ENCODE results near the gene TCFL5.
A peak's percentile ranks its signal among the peaks of the same experiment; 100 is the strongest.

TCFL5 gene

DNA sequence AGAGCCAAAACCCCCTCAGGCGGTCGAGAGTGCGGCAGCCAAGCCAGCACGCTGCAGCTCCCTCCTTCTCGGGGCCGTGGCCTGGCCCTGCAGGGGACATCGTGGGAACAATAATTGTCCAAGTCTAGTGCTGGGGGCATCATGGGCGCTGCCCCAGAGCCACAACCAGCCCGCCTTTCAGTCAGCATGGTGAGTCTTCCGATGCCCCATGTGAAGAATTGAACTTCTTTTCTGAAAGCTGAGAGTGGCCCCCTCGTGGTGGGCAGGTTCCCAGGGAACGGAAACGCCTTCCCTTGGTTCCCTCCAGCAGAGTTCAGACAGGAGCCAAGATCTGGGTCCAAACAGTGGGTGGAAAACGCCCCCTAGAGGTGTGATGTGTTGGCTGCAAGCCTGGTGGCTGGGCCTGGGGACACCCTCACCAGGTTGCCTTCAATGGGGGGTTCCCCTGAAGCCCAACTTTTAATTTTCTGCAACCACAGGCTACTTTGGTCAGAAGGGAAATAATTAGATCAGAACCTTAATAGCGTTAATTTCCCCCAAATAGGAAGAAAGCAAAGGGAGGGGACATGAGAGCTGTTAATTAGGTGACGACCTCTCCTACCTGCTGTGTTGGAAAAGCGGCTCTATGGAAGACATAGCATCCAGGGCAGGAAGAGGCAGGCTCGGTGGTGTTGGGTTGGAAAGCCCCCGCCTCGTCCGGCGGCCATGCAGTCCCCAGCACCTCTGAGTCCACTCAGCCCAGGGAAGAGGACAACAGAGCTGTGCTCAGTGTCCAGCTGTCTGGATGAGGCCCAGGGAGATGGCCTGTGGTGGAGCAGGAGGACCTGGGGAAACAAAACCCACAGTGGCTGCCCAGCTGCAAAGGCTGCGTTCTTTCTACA lies 70.1 kb downstream of the TCFL5 start:
- H2AFZ ChIP-seq (ENCODE audit: low read length): no peak overlapping the region
- H3K36me3 ChIP-seq (ENCODE audit: insufficient read depth, low read length): no peaks in the 10 kb centered on the region

More for the DNA sequence above, 70.1 kb downstream of the TCFL5 start:
- Histone ChIP-seq H3K9me3 (ENCODE audit: low read length) (no peaks in the 10 kb centered on the region), H3K4me3 (ENCODE audit: low read depth, low read length, poor library complexity, severe bottlenecking) (no peak overlapping the region), H3F3A (ENCODE audit: insufficient read depth, low read length) (no peaks in the 10 kb centered on the region), H3K27me3 (ENCODE audit: insufficient read depth, low read length) (0 out of 2 replicates have a peak, but pooled peaks cover 8% of the 10 kb centered on the region), H3K9me2 (ENCODE audit: low read depth, low read length) (no peaks in the 10 kb centered on the region), H3K27ac (ENCODE audit: low read depth, low read length, poor library complexity, severe bottlenecking) (no peak overlapping the region), H3K4me2 (ENCODE audit: low read length) (no peak overlapping the region), H3K4me1 (ENCODE audit: insufficient read depth, low read length, severe bottlenecking) (peaks cover 24% of the 10 kb centered on the region), H3K79me2 (ENCODE audit: insufficient read depth, low read length) (no peaks in the 10 kb centered on the region), H3K9ac (ENCODE audit: low read length) (no peak overlapping the region), H4K20me1 (ENCODE audit: insufficient read depth, low read length) (no peaks in the 10 kb centered on the region)
- TF ChIP-seq EZH2 (IDR thresholded peaks at IDR 0.05; ENCODE audit: borderline replicate concordance, low read length): no peak
- TF ChIP-seq, protein P1, sequence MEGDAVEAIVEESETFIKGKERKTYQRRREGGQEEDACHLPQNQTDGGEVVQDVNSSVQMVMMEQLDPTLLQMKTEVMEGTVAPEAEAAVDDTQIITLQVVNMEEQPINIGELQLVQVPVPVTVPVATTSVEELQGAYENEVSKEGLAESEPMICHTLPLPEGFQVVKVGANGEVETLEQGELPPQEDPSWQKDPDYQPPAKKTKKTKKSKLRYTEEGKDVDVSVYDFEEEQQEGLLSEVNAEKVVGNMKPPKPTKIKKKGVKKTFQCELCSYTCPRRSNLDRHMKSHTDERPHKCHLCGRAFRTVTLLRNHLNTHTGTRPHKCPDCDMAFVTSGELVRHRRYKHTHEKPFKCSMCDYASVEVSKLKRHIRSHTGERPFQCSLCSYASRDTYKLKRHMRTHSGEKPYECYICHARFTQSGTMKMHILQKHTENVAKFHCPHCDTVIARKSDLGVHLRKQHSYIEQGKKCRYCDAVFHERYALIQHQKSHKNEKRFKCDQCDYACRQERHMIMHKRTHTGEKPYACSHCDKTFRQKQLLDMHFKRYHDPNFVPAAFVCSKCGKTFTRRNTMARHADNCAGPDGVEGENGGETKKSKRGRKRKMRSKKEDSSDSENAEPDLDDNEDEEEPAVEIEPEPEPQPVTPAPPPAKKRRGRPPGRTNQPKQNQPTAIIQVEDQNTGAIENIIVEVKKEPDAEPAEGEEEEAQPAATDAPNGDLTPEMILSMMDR (IDR thresholded peaks at IDR 0.05; ENCODE audit: low read length): peak; percentile 98

Data from OCI-LY1 (cell line).